Measurements from ENCODE around the gene ZNF683. TPM values are rescaled to one million over a fixed set of nuclear protein-coding genes. Genes with fewer than 3 reads are reported as not detected.

The ZNF683 gene
- not detected in 2 replicates for total RNA-seq

DNA sequence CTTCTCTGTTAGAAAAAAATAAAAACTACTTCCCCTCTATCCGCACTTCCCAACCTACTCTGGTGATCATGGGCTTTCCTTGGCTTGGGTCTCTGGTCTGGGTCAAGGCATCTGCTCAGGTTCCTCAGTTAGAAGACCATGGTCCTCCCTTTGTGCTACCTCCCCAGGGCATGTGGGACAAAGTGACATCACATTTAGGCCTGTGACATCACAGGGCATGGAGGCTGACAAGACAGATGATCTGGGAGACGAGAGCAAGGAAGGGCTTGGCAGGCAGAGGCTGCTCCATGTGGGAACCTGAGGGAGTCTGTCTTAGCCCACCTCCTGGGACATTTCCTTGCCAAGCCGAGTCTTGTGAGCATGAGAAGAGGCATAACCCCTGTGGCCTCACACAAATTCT, at the start of gene ZNF683:
TSS of gene ZNF683 (minus strand) at position 140 of the 400 bp plus-strand sequence. CDS start 4,179 bp downstream, outside the sequence.

GRCh38 chr1:26410706-26411623, 38.4 kb upstream of the ZNF683 start, which contains the start of gene LIN28A:
TSS of gene LIN28A (plus strand) at chr1:26410817. CDS start at chr1:26410892, 75 bp downstream.

GRCh38 chr1:26353976-26354820, 18.4 kb downstream of the ZNF683 start, which contains the start of gene CRYBG2:
TSS of gene CRYBG2 (minus strand) at chr1:26354130. CDS start at chr1:26346657, 7,473 bp downstream.

GRCh38 chr1:26317612-26318337, 54.8 kb downstream of the ZNF683 start, which contains the start of gene CD52:
TSS of gene CD52 (plus strand) at chr1:26317958. CDS start at chr1:26318018, 60 bp downstream.

Other genes starting within 250 kb of the ZNF683 start
- gene FAM110D, start 213.7 kb downstream of the ZNF683 start, total RNA-seq, result not detected in 2 replicates
- gene C1orf232, start 203.8 kb downstream of the ZNF683 start, total RNA-seq, result not detected in 2 replicates
- 18.2 and 19.1 TPM in 2 replicates for gene ZNF593, start 202.8 kb downstream of the ZNF683 start, total RNA-seq
- not detected in 2 replicates for gene ZNF593OS, start 200.9 kb downstream of the ZNF683 start, total RNA-seq
- not detected in 2 replicates for gene CNKSR1, start 195.3 kb downstream of the ZNF683 start, total RNA-seq
- gene CATSPER4, start 182.1 kb downstream of the ZNF683 start, total RNA-seq, result not detected in 2 replicates
- 6.0 and 8.4 TPM in 2 replicates for gene CEP85, start 138.6 kb downstream of the ZNF683 start, total RNA-seq
- 18.7 and 25.0 TPM in 2 replicates for gene SH3BGRL3, start 92.7 kb downstream of the ZNF683 start, total RNA-seq
- 3.6 and 5.7 TPM in 2 replicates for gene UBXN11, start 66.1 kb downstream of the ZNF683 start, total RNA-seq
- not detected in 2 replicates for gene CD52, start 54.8 kb downstream of the ZNF683 start, total RNA-seq
- not detected in 2 replicates for gene CRYBG2, start 18.6 kb downstream of the ZNF683 start, total RNA-seq
- gene LIN28A, start 38.1 kb upstream of the ZNF683 start, total RNA-seq, result not detected in 2 replicates
- 76.9 and 79.8 TPM in 2 replicates for gene DHDDS, start 59.6 kb upstream of the ZNF683 start, total RNA-seq
- gene HMGN2, start 99.7 kb upstream of the ZNF683 start, total RNA-seq, result 108 and 149 TPM in 2 replicates
- gene RPS6KA1, start 157.0 kb upstream of the ZNF683 start, total RNA-seq, result 6.2 and 6.4 TPM in 2 replicates

Data from hair follicle dermal papilla cell (primary cell).